HG03342 (cell line): Measurements from ENCODE around the gene CDK8.
A peak's percentile ranks its signal among the peaks of the same experiment; 100 is the strongest.
"Not testable (repeated sequence)": the region's sequence is repeated elsewhere in the genome, so short reads cannot be mapped to it uniquely, and the experiment has no call there.

Experiments used
- ATAC-seq: cut with Tn5 transposase; IDR thresholded peaks from one replicate; pipeline ENCODE4 v1.9.1; 2021; ENCODE audit warnings: mild to moderate bottlenecking, moderate library complexity; ENCODE audit not compliant: unreplicated experiment

The CDK8 gene

DNA sequence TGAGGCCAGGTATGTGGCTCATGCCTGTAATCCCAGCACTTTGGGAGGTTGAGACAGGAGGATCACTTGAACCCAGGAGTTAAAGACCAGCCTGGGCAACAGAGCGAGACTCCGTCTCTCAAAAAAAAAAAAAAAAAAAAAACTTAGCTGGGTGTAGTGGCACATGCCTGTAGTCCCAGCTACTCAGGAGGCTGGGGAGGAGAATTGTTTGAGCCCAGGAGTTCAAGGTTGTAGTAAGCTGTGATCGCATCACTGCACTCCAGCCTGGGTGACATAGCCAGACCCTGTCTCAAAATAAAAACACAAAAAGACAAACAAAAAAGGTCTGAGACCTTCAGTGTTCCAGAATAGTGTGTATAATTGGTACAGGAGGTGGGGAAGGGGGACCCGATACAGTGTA is 1.9 kb upstream of the CDK8 start:
- ATAC-seq = not testable (repeated sequence)

DNA sequence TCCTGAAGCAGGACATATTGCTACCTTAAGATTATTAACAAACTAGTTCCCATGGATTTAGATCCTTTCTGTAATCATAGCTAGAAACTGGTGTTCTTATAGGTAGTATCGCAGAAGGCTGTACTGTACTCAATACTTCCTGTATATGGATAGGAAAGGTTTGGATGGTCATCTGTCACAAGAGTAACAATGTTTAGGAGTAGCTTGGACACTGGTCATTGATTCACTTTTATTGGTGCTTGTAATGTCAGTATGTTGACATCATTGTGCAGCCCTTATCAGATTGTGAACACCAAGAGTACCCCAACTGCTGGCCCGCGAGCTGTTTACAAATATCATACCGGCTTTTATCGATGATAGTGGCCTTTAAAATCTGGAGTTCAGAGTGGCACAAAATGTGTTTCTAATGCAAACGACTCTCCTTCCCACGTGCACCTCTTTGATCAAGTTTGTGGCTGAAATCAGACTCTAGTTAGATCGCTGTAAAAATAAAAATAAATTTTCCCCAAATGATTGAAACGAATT is 605 bp upstream of the CDK8 start:
- ATAC-seq = no peak

DNA sequence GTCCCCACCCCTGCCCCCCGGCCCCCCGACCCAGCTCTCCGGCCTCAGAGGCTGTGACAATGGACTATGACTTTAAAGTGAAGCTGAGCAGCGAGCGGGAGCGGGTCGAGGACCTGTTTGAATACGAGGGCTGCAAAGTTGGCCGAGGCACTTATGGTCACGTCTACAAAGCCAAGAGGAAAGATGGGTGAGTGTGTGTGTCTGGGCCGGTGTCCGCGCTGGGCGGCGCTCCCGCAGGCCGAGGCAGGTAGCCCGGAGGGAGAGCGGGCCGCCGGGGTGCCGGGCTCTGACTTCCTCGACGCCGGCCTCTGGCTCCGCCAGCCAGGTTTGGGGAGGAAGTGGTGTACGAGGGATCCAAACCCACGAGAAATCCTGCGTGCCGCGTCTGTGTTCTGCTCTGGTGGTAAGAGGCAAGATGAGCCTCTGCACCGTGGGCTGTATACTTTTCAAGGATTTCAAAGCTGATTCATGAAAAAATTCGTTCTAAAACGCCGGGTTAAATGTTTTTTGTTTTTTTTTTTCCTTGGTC is 718 bp downstream of the CDK8 start:
- peak; percentile 26 for ATAC-seq

DNA sequence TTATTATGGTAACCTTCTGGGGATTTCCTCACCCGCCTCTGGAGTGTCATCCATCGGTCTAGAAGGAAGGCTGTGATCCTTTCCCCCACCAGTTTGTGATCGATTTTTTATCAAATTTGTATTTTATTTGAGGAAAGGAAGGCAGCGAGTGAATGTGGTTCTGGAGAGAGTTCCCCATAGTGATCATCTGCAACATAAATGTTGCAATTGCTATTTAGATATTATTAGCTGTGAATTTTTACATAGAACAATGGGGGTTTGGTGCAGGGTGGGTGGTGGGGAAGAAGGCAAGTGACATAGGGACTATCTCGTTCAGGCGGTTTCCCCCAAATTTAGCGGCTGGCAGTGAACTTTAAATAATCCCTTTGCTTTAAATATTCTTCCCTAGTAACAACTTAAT is 1.2 kb downstream of the CDK8 start:
- no peak for ATAC-seq

DNA sequence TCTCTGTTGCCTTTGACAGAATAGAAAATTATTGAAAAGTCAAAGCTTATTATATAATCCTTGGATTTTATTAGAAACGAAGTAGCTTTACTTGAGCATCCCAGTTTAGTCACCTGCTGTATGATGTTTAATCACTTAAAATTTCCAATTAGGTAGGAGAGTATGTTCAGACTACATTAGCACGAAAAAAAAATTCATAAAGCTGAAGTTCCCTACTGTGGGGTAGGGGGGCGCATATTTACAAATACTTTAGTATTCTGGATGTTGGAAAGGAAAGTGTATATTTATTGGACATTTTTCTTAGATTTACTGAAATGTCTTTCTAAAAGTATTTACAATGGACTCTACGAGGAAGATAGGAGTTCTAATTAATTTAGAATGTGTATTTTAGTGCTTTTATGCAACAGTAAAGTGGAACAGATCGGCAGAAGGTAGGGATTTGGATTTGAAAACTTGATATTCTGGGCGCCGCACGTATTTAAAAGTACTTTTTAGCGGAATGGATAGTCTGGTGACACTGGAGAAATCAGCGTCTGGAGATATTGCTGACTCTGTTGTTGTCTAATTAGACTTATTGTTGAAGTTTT is 1.9 kb downstream of the CDK8 start:
- ATAC-seq = no peak

DNA sequence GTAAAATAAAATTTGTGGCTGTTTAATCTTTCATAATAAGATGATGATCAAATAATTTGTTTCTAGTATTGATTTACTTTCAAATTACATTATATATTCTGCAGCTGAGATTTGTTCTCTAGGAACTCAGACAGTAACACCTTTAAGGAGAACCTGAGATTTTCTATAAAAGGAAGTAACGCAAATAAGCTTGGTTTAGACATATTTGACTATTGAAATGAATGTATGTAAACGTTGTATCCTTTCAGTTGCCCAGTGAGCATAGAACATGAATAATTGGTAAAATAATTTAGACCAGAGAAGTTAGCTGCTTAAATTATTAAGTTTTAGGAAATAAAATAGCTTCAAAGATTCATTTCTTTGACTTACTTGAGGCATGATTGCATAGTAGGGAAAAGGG is 3.1 kb downstream of the CDK8 start:
- no peak for ATAC-seq

DNA sequence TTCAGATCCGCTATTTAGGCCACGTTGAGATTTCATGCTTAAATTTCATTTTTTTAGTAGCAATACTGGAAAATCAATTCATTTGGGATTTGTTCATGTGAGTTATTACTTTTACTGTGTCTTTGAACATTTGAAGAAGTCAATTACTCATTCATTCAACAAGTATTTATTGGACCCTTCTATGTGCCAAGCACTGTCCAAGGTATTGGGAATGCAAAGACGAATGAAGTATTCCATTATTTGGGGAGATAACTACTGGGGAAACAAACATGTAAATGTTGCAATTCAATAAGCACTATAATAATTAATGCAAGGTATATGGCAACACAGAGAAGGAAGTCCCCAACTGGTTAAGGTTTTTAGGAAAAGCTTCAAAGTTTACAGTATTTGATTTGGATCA is 5.7 kb downstream of the CDK8 start:
- no peak for ATAC-seq

DNA sequence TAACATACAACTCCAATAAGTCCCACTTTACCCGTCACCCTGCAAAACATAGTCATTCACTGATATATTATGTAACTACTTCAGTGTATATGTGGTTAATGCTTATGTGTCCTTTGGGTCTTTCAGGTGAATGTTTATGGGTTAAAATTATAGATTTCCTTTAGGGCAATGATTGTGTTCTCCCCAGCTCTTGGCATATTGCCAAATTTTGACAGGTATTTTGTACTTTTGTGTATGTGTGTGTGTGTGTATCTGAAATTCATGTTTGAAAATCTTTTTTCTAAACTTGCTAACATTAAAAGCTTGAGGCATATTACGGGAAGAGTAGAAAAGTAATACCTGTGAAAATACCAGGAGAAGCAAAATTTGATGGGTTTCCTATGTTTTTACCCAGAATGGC is 8.2 kb downstream of the CDK8 start:
- ATAC-seq = no peak

DNA sequence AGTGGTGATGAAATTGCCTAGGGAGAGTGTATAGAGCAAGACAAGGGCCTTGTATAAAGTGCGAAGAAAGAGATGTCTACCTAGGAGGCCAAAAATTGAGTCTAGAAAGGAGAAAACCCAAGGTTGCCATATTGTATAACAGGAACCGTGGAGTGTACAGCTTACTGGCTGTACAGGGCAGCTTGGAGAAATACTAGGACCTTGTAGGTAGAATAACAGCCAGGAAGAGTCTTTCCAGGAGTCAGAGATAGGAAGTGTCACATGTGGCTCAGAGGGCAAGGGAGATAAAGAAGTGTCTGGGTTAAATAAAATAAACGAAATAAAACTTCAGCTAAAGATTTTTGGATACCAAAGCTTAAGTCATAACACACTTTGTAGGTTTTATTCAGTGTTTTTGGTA is 12.4 kb downstream of the CDK8 start:
- no peak for ATAC-seq

DNA sequence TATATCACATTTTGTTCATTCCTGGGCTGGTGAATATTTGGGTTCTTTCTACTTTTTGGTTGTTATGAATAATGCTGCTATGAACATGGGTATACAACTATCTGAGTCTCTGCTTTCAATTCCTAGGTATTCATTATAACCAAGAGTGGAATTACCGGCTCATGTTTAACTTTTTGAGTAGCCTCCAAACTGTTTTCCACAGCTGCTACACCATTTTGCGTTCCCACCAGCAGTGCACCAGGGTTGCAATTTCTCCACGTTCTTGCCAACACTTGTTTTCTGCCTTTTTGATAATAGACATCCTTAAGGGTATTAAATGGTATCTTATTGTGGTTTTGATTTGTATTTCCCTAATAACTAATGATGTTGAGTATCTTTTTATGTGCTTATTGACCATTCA is 16.8 kb downstream of the CDK8 start:
- no peak for ATAC-seq

DNA sequence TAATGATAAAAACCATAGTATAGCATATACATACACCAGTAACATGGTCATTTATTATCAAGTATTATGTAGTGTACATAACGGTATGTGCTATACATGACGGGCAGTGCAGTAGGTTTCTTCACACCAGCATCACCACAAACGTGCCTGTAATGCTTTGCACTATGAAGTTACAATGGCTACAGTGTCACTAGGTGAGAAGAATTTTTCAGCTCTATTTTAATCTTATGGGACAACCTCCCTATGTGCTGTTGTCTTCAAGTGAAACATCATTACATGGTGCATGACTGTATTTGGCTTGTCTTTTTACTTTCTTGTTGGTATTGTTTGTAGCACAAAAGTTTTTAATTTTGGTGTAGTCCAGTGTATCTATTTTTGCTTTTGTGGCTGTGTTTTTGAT is 18.7 kb downstream of the CDK8 start:
- ATAC-seq = no peak

DNA sequence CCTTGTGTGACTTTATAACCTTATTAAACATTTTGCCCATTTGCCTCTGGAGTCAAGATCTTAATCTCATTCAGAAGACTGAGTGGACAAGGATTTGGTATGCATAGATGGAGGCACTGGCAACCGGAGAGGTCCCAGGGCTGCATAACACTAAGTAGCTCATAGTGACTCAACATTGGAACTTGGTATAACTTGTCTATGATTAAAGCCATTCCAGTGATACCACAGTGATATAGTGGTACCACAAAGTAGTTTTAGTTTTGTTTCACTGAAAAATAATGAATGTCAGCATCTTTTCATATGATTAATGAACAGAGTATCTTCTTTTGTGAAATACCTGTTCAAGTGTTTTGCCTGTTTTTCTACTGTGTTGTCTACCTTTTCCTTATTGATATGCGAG is 26.4 kb downstream of the CDK8 start:
- ATAC-seq = no peak

DNA sequence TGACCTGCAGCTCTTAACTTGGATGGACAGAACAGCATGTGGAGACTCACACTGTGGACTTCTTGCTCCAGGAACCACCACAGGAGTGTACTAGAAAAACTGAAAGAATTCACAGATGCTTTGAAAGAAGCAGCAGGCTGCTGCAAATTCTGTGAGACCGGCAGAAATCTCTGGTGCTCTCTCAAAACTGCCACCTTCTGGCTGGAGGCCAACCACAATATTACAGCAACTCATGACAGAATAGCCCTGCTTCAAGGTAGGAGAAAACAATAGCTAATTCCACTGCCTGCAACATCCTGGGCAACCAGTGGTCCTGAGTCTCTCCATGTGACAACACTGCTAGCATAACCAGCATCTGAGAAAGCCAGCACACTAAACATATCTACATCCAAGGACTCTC is 26.9 kb downstream of the CDK8 start:
- ATAC-seq = no peak

DNA sequence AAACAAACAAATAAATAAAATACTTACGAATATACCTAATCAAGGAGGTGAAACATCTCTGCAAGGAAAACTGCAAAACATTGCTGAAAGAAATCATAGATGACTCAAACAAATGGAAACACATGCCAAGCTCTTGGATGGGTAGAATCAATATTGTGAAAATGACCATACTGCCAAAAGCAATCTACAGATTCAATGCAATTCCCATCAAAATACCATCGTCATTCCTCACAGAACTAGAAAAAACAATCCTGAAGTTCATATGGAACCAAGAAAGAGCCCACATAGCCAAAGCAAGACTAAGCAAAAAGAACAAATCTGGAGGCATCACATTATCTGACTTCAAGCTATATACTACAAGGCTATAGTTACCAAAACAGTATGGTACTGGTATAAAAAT is 32.0 kb downstream of the CDK8 start:
- ATAC-seq = not testable (repeated sequence)

DNA sequence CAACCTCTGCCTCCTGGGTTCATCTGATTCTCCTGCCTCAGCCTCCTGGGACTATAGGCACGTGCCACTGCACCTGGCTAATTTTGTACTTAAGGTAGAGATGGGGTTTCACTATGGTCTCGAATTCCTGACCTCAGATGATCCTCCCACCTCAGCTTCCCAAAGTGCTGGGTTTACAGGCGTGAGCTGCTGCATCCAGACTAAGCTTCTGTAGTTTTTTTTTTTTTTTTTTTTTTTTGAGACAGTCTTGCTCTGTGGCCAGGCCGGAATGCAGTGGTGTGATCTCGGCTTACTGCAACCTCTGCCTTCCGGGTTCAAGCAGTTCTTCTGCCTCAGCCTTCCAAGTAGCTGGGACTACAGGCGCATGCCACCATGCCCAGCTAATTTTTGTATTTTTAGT is 34.9 kb downstream of the CDK8 start:
- not testable (repeated sequence) for ATAC-seq

DNA sequence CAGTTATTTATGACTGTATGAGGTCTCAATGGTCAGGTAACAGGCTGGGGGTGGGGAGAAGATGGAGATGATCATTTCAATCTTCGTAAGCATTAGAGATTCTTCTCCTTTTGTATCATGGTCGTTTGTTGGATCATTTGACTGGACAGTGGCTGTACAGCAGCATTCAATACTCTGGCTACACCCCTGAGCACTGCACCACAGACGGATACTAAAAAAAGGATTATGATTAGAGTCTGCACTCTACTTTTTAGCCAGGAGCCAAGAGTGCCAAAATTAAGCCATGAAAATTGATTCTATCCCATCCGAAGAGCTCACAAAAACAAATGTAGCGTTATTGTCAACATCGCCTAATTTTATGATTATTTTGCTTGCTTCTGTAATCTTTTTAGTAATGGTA is 41.9 kb downstream of the CDK8 start:
- ATAC-seq = no peak

DNA sequence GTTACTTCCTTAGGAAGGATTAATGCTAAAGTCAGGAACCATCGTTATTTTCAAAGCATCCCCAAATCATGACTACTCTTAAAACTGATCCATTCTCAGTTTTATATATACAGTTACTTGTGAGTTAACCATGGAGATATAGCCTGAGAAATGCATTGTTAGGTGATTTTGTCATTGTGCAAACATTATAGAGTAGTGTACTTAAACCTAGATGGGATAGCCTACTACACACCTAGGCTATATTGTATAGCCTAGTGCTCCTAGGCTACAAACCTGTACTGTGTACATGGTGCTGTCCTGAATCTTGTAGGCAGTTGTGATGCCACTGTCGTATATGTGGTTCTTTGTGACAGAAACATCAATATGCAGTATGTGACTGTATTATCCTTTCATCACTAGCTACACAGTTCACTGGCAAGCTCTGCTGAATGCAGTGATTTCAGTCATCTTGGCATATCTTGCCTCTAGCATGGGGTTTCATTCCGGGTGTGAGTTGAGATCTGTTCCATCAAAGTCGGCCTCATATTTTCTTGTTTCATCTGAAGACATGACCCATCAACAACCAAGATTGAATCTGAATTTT is 45.3 kb downstream of the CDK8 start:
- no peak for ATAC-seq

DNA sequence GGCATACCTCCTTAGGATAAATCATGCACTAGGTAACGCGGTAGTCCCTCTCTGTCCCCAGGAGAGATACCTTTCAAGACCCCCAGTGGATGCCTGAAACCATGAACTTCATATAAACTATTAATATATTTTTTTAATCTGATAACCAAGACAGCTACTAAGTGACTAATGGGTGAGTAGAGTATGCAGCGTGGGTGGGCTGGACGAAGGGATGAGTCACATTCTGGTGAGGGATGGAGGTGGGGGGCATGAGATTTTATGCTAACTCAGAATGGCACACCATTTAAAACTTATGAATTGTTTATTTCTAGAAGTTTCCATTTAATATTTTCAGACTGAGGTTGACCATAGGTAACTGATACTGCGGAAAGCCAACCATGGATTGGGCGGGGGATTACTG is 46.2 kb downstream of the CDK8 start:
- ATAC-seq = no peak

DNA sequence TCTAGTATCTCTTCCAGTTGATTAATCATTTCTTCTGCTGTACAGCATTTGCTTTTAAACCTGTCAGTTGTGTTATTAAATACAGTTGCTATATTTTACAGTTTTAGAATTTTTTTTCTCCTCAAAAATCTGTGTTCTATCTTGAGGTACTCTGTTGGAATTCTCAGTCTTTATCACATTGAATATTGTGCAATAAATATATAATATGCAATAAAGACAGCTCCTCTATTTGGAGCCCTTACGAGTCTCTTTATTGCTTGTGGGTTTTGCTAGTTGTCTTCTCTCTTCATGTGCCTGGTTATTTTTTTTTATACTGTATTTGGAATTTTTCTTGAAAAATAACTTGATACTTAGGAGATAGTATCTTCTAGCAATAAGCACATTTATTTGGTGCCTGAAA is 51.7 kb downstream of the CDK8 start:
- ATAC-seq = no peak

DNA sequence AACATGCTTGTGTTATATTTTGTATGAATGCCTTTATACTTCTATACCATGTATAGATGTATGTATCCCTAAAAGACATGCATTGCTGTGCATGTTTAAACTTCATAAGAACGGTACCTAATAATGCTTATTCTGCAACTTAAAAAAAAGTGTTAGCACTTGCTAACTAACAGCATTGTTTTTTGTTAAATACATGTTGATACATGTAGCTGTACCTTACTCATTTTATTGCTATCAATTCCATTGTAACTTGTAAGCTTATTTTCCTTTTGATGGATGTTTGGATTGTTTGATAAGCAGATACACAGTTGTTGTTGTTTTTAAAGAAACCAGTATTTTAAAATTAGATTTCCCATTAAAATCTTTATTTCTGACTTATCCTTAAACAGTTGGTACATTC is 53.8 kb downstream of the CDK8 start:
- ATAC-seq = no peak

DNA sequence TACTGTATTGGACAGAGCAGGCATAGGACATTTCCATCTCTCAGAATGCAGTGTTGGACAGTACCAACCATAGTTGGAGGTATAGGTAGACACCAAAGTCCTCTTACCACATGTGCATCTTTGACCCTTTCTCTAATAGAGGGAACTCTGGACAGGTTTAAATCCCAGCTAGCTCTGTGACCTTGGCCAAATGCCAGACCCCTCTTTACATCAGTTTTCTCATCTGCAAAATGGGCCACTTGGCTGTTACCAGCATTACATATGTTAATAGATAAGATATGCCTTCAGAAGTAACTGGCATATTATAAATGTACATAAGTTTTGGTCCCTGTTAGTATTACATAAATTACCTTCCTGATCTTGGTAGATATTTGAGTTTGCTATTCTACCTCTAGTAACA is 54.3 kb downstream of the CDK8 start:
- no peak for ATAC-seq

DNA sequence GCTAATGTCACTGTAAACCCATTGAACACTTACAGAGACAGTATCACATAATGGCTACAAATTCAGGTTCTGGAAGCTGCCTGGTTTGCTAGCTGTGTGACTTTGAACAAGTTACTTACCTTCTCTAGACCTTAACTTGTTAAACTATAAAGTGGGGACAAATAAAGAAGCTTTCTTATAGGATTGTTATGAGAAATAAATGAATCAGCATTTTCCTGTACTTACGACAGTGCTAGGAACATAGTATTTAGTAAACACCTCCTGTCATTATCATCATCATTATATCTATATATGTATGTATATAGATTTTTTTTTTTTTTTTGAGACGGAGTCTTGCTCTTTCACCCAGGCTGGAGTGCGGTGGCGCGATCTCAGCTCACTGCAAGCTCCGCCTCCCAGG is 54.9 kb downstream of the CDK8 start:
- ATAC-seq = no peak

DNA sequence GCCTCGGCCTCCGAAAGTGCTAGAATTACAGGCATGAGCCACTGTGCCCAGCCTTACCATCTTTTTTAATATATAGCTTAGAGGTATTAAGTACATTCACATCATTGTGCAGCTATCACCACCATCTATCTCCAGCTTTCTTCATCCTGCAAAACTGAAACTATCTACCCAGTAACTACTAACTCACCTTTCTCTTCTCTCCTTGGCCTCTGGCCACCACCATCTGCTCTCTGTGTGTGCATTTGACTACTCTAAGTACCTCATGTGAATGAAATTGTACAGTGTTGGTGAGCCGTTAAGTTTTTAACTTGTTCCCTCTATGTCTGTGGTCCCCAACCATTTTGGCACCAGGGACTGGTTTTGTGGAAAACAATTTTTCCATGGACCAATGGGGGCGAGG is 56.1 kb downstream of the CDK8 start:
- ATAC-seq = no peak
